Keratinocyte (primary cell): ENCODE results near the gene ANKRD31. TPM values are rescaled to one million over a fixed set of nuclear protein-coding genes. Genes with fewer than 3 reads are reported as not detected.

Source experiments
- DNase-seq: peaks from one replicate; pipeline ENCODE4 v3.0.0-alpha.2; 2011; ENCODE audit warnings: low read depth, missing footprints, low spot score
- FAIRE-seq: peaks from 2 replicates; lab custom pipeline; 2011; peaks lifted over from hg19 to GRCh38; lab: Jason Lieb, UNC
- H2AFZ ChIP-seq: 2 replicates; pipeline ENCODE4 v1.6.0; 2012; ENCODE audit warnings: low read length, control low read depth, inconsistent platforms; ENCODE audit not compliant: control insufficient read depth
- H3K27ac ChIP-seq: 2 replicates; pipeline ENCODE4 v1.5.1; 2011; ENCODE audit warnings: low read length; ENCODE audit not compliant: control insufficient read depth, insufficient read depth
- H3K27me3 ChIP-seq: 3 replicates; pipeline ENCODE4 v1.6.0; 2011; ENCODE audit warnings: low read length; ENCODE audit not compliant: control insufficient read depth, insufficient read depth; ENCODE audit errors: extremely low read depth
- H3K36me3 ChIP-seq, 2 experiments: 2 replicates in 1 of 2; 3 replicates in 1 of 2; pipeline ENCODE4 v1.5.1; 2011; ENCODE audit warnings: low read length in 2 of 2, mild to moderate bottlenecking in 1 of 2; ENCODE audit not compliant: control insufficient read depth in 2 of 2, insufficient read depth in 2 of 2; ENCODE audit errors: extremely low read depth in 1 of 2
- H3K4me1 ChIP-seq: 3 replicates; pipeline ENCODE4 v1.5.1; 2011; ENCODE audit warnings: low read length; ENCODE audit not compliant: control insufficient read depth, insufficient read depth; ENCODE audit errors: extremely low read depth
- H3K4me2 ChIP-seq: 3 replicates; pipeline ENCODE4 v1.6.0; 2011; ENCODE audit warnings: low read depth, low read length; ENCODE audit not compliant: control insufficient read depth, insufficient read depth; ENCODE audit errors: extremely low read depth
- H3K4me3 ChIP-seq, 3 experiments: fragments of 200-600 bp in 1 of 3; sonication (generic) in 1 of 3; 2 replicates in 2 of 3; 3 replicates in 1 of 3; pipeline ENCODE4 v1.5.1; 2011 to 2016; ENCODE audit warnings: low read length in 3 of 3, mild to moderate bottlenecking in 3 of 3, control low read depth in 2 of 3, inconsistent platforms in 1 of 3, low read depth in 1 of 3, mixed read lengths in 1 of 3, mixed run types in 1 of 3, moderate library complexity in 1 of 3; ENCODE audit not compliant: control insufficient read depth in 2 of 3, insufficient read depth in 2 of 3; ENCODE audit errors: extremely low read depth in 1 of 3
- H3K79me2 ChIP-seq: 2 replicates; pipeline ENCODE4 v1.6.0; 2012; ENCODE audit warnings: low read length; ENCODE audit not compliant: control insufficient read depth, insufficient read depth
- H3K9ac ChIP-seq: 3 replicates; pipeline ENCODE4 v1.6.0; 2011; ENCODE audit warnings: low read length; ENCODE audit not compliant: control insufficient read depth, insufficient read depth; ENCODE audit errors: extremely low read depth
- H3K9me1 ChIP-seq: 3 replicates; pipeline ENCODE4 v1.6.0; 2011; ENCODE audit warnings: low read length; ENCODE audit not compliant: control insufficient read depth, insufficient read depth; ENCODE audit errors: extremely low read depth
- H3K9me3 ChIP-seq: 2 replicates; pipeline ENCODE4 v1.5.1; 2012; ENCODE audit warnings: low read depth, low read length; ENCODE audit not compliant: control insufficient read depth
- H4K20me1 ChIP-seq: 3 replicates; pipeline ENCODE4 v1.6.0; 2011; ENCODE audit warnings: low read length; ENCODE audit not compliant: control insufficient read depth, insufficient read depth; ENCODE audit errors: extremely low read depth
- CTCF ChIP-seq, 3 experiments: IDR thresholded peaks in 1 of 3; conservative IDR thresholded peaks in 1 of 3; optimal IDR thresholded peaks in 1 of 3; 2 replicates in 2 of 3; 3 replicates in 1 of 3; pipeline versions ENCODE3 to v1.5.1; 2011; ENCODE audit warnings: low read length in 3 of 3, mild to moderate bottlenecking in 3 of 3, moderate library complexity in 2 of 3, control low read depth in 1 of 3, inconsistent platforms in 1 of 3; ENCODE audit not compliant: insufficient read depth in 2 of 3; ENCODE audit errors: extremely low read depth in 1 of 3
- EZH2 ChIP-seq: IDR thresholded peaks from one replicate; pipeline ENCODE4 v1.6.1; 2012; ENCODE audit warnings: inconsistent platforms, mild to moderate bottlenecking, low read length, moderate library complexity
- dilution Hi-C: fragments of 300-500 bp; cut with MboI; formaldehyde crosslinking; loops from one replicate; pipeline ENCODE4 v1.7.0; 2020; ENCODE audit warnings: low sequenced_read_pairs; ENCODE audit not compliant: extremely low pct_ligation_motif_present
- polyA plus RNA-seq, 5 experiments: library from polyadenylated mRNA; depleted of rRNA in 3 of 5; stranded (reverse) in 3 of 5; stranded (forward) in 1 of 5; unstranded in 1 of 5; fragments of >200 nt; gene quantifications; 1 replicate in 1 of 5; 2 replicates in 3 of 5; 3 replicates in 1 of 5; pipeline versions ENCODE4 v1.2.1 to v1.2.3, GENCODE V29; 2011 to 2012; ENCODE audit warnings: missing spikeins in 2 of 5, low read depth in 1 of 5, low replicate concordance in 1 of 5

ANKRD31 gene
- polyA plus RNA-seq, 1 donor (not counting 4 experiments of a cell fraction or from before 2014, with no cell fraction given) = 0.18 TPM

- H4K20me1 ChIP-seq = no peaks in the 10 kb centered on the region
- H3K4me1 ChIP-seq = no peaks in the 10 kb centered on the region
- H3K9ac ChIP-seq = no peak overlapping the region
- DNase-seq (no peak), FAIRE-seq (no peak)
- no peaks in the 10 kb centered on the region for H3K9me3 ChIP-seq
- H3K9me1 ChIP-seq = no peaks in the 10 kb centered on the region
- H3K27me3 ChIP-seq = no peaks in the 10 kb centered on the region
- H3K79me2 ChIP-seq = no peaks in the 10 kb centered on the region
- TF ChIP-seq CTCF (optimal IDR thresholded peaks at IDR 0.05 in 1 of 3, IDR thresholded peaks at IDR 0.05 in 1 of 3, conservative IDR thresholded peaks at IDR 0.05 in 1 of 3; ENCODE audit: extremely low read depth in 1 of 3, insufficient read depth in 2 of 3, low read length in 3 of 3) = no peak
- no peak overlapping the region for H3K4me3 ChIP-seq
- no peaks in the 10 kb centered on the region for H3K36me3 ChIP-seq
- dilution Hi-C loops = no loop called here
- no peak overlapping the region for H3K4me2 ChIP-seq
- H3K27ac ChIP-seq = no peak overlapping the region
- H2AFZ ChIP-seq = no peak overlapping the region
Measured at GRCh38 chr5:75031366-75031765, 205.3 kb downstream of the ANKRD31 start.

GRCh38 chr5:75028090-75028489 lies 208.6 kb downstream of the ANKRD31 start:
- Histone ChIP-seq H3K36me3 (no peaks in the 10 kb centered on the region), H3K9me3 (no peaks in the 10 kb centered on the region), H4K20me1 (no peaks in the 10 kb centered on the region), H3K27me3 (no peaks in the 10 kb centered on the region), H3K4me3 (no peak overlapping the region), H3K4me2 (no peak overlapping the region), H3K27ac (no peak overlapping the region), H3K9ac (no peak overlapping the region), H3K79me2 (no peaks in the 10 kb centered on the region), H2AFZ (no peak overlapping the region), H3K4me1 (no peaks in the 10 kb centered on the region), H3K9me1 (no peaks in the 10 kb centered on the region)
- DNase-seq (no peak), FAIRE-seq (no peak)
- dilution Hi-C loops = no loop called here
- no peak for TF ChIP-seq EZH2
- TF ChIP-seq CTCF (optimal IDR thresholded peaks at IDR 0.05 in 1 of 3, IDR thresholded peaks at IDR 0.05 in 1 of 3, conservative IDR thresholded peaks at IDR 0.05 in 1 of 3; ENCODE audit: extremely low read depth in 1 of 3, insufficient read depth in 2 of 3, low read length in 3 of 3) = no peak
